ENCODE measurements around the gene XAB2. TPM values are rescaled to one million over a fixed set of nuclear protein-coding genes. Genes with fewer than 3 reads are reported as not detected.

The XAB2 gene
- total RNA-seq, 1 donor from 2014 or later = 23.4 TPM

DNA sequence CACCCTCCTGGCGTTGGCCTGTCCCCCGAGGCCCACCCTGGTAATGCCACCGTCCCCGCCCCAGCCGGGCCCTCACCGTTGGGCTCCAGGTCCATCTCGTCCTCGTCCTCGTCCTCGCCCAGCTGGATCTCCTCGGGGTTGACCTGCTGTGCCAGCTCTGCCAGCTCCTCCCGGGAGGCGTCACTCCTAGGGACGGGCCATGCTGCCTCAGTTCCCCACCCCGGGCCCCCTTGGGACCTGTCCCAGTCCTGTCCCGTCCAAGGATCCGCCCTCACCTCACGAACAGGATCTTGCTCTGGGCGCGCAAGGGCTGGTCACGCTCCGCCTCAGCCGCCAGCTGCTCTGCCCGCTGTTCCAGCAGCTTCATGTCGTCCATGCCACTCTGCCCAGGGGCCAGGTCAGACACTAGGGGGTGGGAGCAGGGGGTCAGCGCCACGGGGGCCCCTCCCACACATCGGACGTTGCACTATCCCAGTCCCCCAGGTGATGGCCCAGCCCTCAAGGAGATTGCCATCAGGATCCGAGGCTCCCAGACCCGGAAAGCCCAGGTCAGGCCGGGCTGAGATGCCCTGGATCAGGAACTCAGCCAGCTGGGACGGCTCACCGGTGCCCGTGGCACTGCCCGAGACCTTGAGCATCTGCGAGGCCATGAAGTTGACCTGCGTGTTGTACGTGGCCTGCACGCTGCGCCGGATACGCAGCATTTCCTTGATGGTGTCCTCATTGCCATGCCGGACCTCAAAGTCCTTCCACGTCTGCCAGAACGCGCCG, 9.5 kb downstream of the XAB2 start:
- TF ChIP-seq, protein P1, sequence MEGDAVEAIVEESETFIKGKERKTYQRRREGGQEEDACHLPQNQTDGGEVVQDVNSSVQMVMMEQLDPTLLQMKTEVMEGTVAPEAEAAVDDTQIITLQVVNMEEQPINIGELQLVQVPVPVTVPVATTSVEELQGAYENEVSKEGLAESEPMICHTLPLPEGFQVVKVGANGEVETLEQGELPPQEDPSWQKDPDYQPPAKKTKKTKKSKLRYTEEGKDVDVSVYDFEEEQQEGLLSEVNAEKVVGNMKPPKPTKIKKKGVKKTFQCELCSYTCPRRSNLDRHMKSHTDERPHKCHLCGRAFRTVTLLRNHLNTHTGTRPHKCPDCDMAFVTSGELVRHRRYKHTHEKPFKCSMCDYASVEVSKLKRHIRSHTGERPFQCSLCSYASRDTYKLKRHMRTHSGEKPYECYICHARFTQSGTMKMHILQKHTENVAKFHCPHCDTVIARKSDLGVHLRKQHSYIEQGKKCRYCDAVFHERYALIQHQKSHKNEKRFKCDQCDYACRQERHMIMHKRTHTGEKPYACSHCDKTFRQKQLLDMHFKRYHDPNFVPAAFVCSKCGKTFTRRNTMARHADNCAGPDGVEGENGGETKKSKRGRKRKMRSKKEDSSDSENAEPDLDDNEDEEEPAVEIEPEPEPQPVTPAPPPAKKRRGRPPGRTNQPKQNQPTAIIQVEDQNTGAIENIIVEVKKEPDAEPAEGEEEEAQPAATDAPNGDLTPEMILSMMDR (IDR thresholded peaks at IDR 0.05; ENCODE audit: insufficient read depth, low read length, severe bottlenecking) = no peak
- no peak for DNase-seq (ENCODE audit: low read depth)
- no peak for FAIRE-seq
- Histone ChIP-seq H3K27me3 (ENCODE audit: control insufficient read depth, insufficient read depth, low read length) (no peaks in the 10 kb centered on the region), H3K4me3 (ENCODE audit: low read depth, low read length) (no peak overlapping the region), H3K36me3 (ENCODE audit: control insufficient read depth, insufficient read depth, low read length) (peaks cover 40% of the 10 kb centered on the region)

DNA sequence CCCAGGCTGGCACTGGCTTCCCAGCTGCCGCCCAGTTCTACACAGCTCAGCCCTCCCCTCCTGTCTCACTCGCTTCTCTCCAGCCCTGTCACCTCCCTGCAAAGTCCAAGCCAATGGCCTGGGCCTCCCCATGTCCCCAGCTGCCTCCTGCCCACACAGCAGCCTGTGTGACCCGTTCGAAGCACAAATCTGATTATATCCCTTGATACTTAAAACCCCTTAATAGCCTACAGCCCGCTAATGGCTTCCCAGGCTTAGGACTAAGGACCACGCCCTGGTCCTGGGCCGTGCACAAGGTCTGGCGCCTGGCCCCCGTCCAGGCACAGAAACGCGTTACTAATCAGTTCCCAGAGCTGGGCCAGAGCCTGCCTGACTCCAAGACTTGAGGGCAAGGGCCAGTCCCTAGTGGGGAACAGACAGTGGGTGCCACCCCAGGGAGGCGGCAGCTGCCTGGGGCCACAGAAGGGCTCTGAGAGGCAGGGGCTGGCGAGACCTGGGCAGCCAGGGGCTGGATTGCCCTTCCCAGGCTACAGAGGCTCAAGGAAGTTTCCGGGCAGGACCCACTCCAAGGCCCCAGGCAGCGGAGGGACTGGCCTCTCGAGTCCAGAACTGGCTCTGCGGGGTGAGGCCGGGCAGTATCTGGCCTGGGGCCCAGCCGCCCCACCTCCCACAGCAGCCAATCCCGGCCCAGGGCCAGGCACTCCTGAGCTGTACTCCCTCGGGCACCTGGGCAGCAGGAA, 10.4 kb downstream of the XAB2 start:
- FAIRE-seq (no peak), DNase-seq (ENCODE audit: low read depth) (no peak)
- Histone ChIP-seq H3K4me3 (ENCODE audit: low read depth, low read length) (no peak overlapping the region), H3K27me3 (ENCODE audit: control insufficient read depth, insufficient read depth, low read length) (no peaks in the 10 kb centered on the region), H3K36me3 (ENCODE audit: control insufficient read depth, insufficient read depth, low read length) (peaks cover 37% of the 10 kb centered on the region)
- TF ChIP-seq, protein P1 (IDR thresholded peaks at IDR 0.05; ENCODE audit: insufficient read depth, low read length, severe bottlenecking) = no peak

DNA sequence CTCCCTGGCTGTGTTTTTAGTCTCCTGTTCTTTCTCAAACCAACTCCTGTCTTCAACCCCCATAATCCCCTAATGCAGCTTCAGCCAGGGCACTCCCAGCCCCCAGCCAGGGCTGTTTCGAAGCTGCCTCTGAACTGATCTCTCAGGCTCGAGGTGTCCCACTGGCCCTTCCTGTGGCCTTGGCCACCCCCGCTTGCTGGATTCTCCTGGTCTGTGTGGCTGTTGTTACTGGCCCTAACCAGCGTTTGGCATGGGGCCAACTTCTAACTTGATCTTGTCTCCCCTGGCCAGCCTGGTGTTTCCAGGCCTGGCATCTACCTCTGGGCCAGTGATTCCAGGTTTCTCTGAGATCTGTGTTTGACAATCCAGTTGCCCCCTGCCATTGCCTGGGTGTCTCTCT, 11.0 kb downstream of the XAB2 start:
- no peak overlapping the region for H3K4me3 ChIP-seq (ENCODE audit: low read depth, low read length)
- FAIRE-seq (no peak), DNase-seq (ENCODE audit: low read depth) (no peak)
- H3K36me3 ChIP-seq (ENCODE audit: control insufficient read depth, insufficient read depth, low read length) = peaks cover 35% of the 10 kb centered on the region
- no peaks in the 10 kb centered on the region for H3K27me3 ChIP-seq (ENCODE audit: control insufficient read depth, insufficient read depth, low read length)
- TF ChIP-seq, protein P1 (IDR thresholded peaks at IDR 0.05; ENCODE audit: insufficient read depth, low read length, severe bottlenecking) = no peak

DNA sequence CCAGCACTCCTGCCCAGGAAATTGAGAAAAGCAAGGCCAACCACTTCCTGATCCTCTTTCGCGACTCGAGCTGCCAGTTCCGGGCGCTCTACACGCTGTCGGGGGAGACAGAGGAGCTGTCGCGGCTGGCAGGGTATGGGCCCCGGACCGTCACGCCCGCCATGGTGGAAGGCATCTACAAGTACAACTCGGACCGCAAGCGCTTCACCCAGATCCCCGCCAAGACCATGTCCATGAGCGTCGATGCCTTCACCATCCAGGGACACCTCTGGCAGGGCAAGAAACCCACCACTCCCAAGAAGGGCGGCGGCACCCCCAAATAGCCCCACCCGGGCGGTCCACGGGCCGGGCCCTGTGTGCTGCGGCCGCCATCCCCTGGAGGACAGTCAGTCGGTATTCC, 11.6 kb downstream of the XAB2 start:
- TF ChIP-seq, protein P1 (IDR thresholded peaks at IDR 0.05; ENCODE audit: insufficient read depth, low read length, severe bottlenecking) = no peak
- Histone ChIP-seq H3K36me3 (ENCODE audit: control insufficient read depth, insufficient read depth, low read length) (peaks cover 30% of the 10 kb centered on the region), H3K4me3 (ENCODE audit: low read depth, low read length) (no peak overlapping the region), H3K27me3 (ENCODE audit: control insufficient read depth, insufficient read depth, low read length) (no peaks in the 10 kb centered on the region)
- no peak for DNase-seq (ENCODE audit: low read depth)
- no peak for FAIRE-seq

DNA sequence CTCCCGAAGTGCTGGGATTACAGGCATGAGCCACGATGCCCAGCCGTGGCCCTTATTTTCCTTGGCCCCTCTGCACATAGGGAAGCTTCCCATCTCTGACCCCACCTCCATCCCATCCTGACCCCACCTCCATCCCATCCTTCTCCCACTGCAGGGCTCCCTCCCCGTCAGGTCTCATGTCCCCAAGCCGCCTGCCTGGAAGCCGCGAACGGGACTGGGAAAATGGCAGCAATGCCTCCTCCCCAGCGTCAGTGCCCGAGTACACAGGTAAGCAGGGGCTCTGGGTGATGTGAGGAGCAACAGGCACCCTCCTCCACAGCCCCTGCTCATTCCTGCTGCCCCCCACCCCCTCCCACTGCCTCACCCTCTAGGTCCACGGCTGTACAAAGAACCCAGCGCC, 12.2 kb downstream of the XAB2 start:
- no peak for FAIRE-seq

More for the DNA sequence above, 12.2 kb downstream of the XAB2 start:
- no peaks in the 10 kb centered on the region for H3K27me3 ChIP-seq (ENCODE audit: control insufficient read depth, insufficient read depth, low read length)
- peaks cover 26% of the 10 kb centered on the region for H3K36me3 ChIP-seq (ENCODE audit: control insufficient read depth, insufficient read depth, low read length)
- no peak for DNase-seq (ENCODE audit: low read depth)
- TF ChIP-seq, protein P1 (IDR thresholded peaks at IDR 0.05; ENCODE audit: insufficient read depth, low read length, severe bottlenecking) = no peak
- no peak overlapping the region for H3K4me3 ChIP-seq (ENCODE audit: low read depth, low read length)

All from bronchial epithelial cell (primary cell).